Endothelial cell of umbilical vein (primary cell): Measurements from ENCODE around the gene KDM4B. TPM values are rescaled to one million over a fixed set of nuclear protein-coding genes. Genes with fewer than 3 reads are reported as not detected.

Experiments used
- BruUV-seq: library from RNA; stranded (reverse); fragments of 400-500 nt; replicated peaks from 2 replicates; lab custom pipeline; 2021; lab: Mats Ljungman, UMichigan
- CTCF ChIA-PET: fragments of 300-600, 350-600 bp; sonication (Branson Sonifier 250); formaldehyde crosslinking; loops from one replicate; lab custom pipeline; 2021; ENCODE audit warnings: antibody characterized with exemption, inconsistent platforms; lab: Charles Lee
- POLR2A ChIA-PET: fragments of 300-600, 350-600 bp; sonication (Branson Sonifier 250); formaldehyde crosslinking; loops from one replicate; lab custom pipeline; 2021; ENCODE audit warnings: antibody characterized with exemption, inconsistent platforms; lab: Charles Lee
- DNase-seq: peaks from one replicate; pipeline ENCODE4 v3.0.0-alpha.2; 2011; ENCODE audit warnings: low read depth, low spot score
- FAIRE-seq: peaks from 2 replicates; lab custom pipeline; 2011; peaks lifted over from hg19 to GRCh38; lab: Jason Lieb, UNC
- H2AFZ ChIP-seq: 2 replicates; pipeline ENCODE4 v1.6.0; 2012; ENCODE audit warnings: low read depth, low read length, control low read depth, inconsistent platforms
- H3K27ac ChIP-seq: 2 replicates; pipeline ENCODE4 v1.5.1; 2011; ENCODE audit warnings: low read depth, mild to moderate bottlenecking, control low read depth, low read length, moderate library complexity; ENCODE audit not compliant: insufficient read depth
- H3K27me3 ChIP-seq, 2 experiments: 2 replicates each; pipeline versions ENCODE4 v1.6.0 to v1.6.1; 2011; ENCODE audit warnings: low read length in 2 of 2, mixed read lengths in 1 of 2; ENCODE audit not compliant: control insufficient read depth in 2 of 2, insufficient read depth in 2 of 2
- H3K36me3 ChIP-seq, 2 experiments: 2 replicates in 1 of 2; 3 replicates in 1 of 2; pipeline ENCODE4 v1.5.1; 2011; ENCODE audit warnings: low read length in 2 of 2, mild to moderate bottlenecking in 1 of 2, moderate library complexity in 1 of 2; ENCODE audit not compliant: control insufficient read depth in 2 of 2, insufficient read depth in 2 of 2; ENCODE audit errors: extremely low read depth in 1 of 2
- H3K4me1 ChIP-seq: 3 replicates; pipeline ENCODE4 v1.5.1; 2011; ENCODE audit warnings: mild to moderate bottlenecking, low read length; ENCODE audit not compliant: control insufficient read depth, insufficient read depth; ENCODE audit errors: extremely low read depth
- H3K4me2 ChIP-seq: 2 replicates; pipeline ENCODE4 v1.6.1; 2011; ENCODE audit warnings: low read length, control low read depth, mixed read lengths; ENCODE audit not compliant: insufficient read depth
- H3K4me3 ChIP-seq, 3 experiments: fragments of 200-600 bp in 1 of 3; sonication (generic), shearing (Covaris generic) in 1 of 3; replicated peaks in 1 of 3; 2 replicates each; pipeline ENCODE4 v1.5.1; 2011 to 2016; ENCODE audit warnings: control low read depth in 3 of 3, low read length in 3 of 3, mild to moderate bottlenecking in 2 of 3, inconsistent platforms in 1 of 3, low read depth in 1 of 3, moderate library complexity in 1 of 3; ENCODE audit not compliant: insufficient read depth in 1 of 3
- H3K79me2 ChIP-seq: 2 replicates; pipeline ENCODE4 v1.6.0; 2012; ENCODE audit warnings: low read length, inconsistent platforms; ENCODE audit not compliant: control insufficient read depth, insufficient read depth
- H3K9ac ChIP-seq: replicated peaks from 2 replicates; pipeline ENCODE3; 2011; ENCODE audit warnings: low read length, control low read depth; ENCODE audit not compliant: insufficient read depth; ENCODE audit errors: extremely low read depth
- H3K9me1 ChIP-seq: replicated peaks from 3 replicates; pipeline ENCODE4 v1.6.0; 2011; ENCODE audit warnings: mild to moderate bottlenecking, low read length; ENCODE audit not compliant: control insufficient read depth, insufficient read depth; ENCODE audit errors: extremely low read depth
- H3K9me3 ChIP-seq: replicated peaks from 2 replicates; pipeline ENCODE4 v1.5.1; 2012; ENCODE audit warnings: low read length, inconsistent platforms; ENCODE audit not compliant: control insufficient read depth, insufficient read depth
- H4K20me1 ChIP-seq: replicated peaks from 2 replicates; pipeline ENCODE3; 2011; ENCODE audit warnings: mild to moderate bottlenecking, low read length; ENCODE audit not compliant: control insufficient read depth, insufficient read depth; ENCODE audit errors: extremely low read depth
- CTCF ChIP-seq, 2 donors: IDR thresholded peaks; 1 replicate in 1 of 2; 2 replicates in 1 of 2; pipeline ENCODE4 v1.5.1; 2011; ENCODE audit warnings: low read length in 2 of 2, mild to moderate bottlenecking in 2 of 2, moderate library complexity in 2 of 2, control low read depth in 1 of 2, inconsistent platforms in 1 of 2, low read depth in 1 of 2; ENCODE audit not compliant: insufficient read depth in 1 of 2; ENCODE audit errors: extremely low read depth in 1 of 2
- EZH2 ChIP-seq: IDR thresholded peaks from 2 replicates; pipeline ENCODE4 v1.6.1; 2012; ENCODE audit warnings: borderline replicate concordance, low read depth, mild to moderate bottlenecking, moderate library complexity, low read length, inconsistent platforms; ENCODE audit not compliant: severe bottlenecking
- FOS ChIP-seq: IDR thresholded peaks from 2 replicates; pipeline ENCODE4 v1.6.1; 2011; ENCODE audit warnings: mild to moderate bottlenecking, low read length, moderate library complexity, borderline replicate concordance; ENCODE audit not compliant: insufficient read depth
- GATA2 ChIP-seq: IDR thresholded peaks from 2 replicates; pipeline ENCODE4 v1.7.0; 2011; ENCODE audit warnings: low read depth, mild to moderate bottlenecking, moderate library complexity, mixed read lengths, low read length; ENCODE audit not compliant: insufficient read length, insufficient read depth
- JUN ChIP-seq: IDR thresholded peaks from 2 replicates; pipeline ENCODE4 v1.6.1; 2011; ENCODE audit warnings: borderline replicate concordance, low read depth; ENCODE audit not compliant: insufficient read length, insufficient read depth
- MYC ChIP-seq: IDR thresholded peaks from one replicate; pipeline ENCODE4 v1.6.1; 2011; ENCODE audit warnings: mild to moderate bottlenecking, low read depth, low read length
- POLR2A ChIP-seq: IDR thresholded peaks from 2 replicates; pipeline ENCODE4 v1.6.1; 2012; ENCODE audit warnings: low read depth, mild to moderate bottlenecking, control low read depth, low read length
- POLR2AphosphoS5 ChIP-seq: IDR thresholded peaks from 2 replicates; pipeline ENCODE4 v1.6.1; 2012; ENCODE audit warnings: low read depth, mild to moderate bottlenecking, control low read depth, low read length, moderate library complexity; ENCODE audit not compliant: insufficient read depth
- dilution Hi-C: fragments of 300-500 bp; cut with MboI; formaldehyde crosslinking; loops from one replicate; pipeline ENCODE4 v1.15.0; 2019; ENCODE audit warnings: low sequenced_read_pairs; ENCODE audit not compliant: extremely low pct_ligation_motif_present
- intact Hi-C: fragments of 100-400 bp; cut with micrococcal nuclease; formaldehyde crosslinking; loops from one replicate; pipeline ENCODE4 v1.10.0; 2022
- polyA plus RNA-seq, 4 experiments: library from polyadenylated mRNA; depleted of rRNA in 3 of 4; stranded (reverse) in 3 of 4; unstranded in 1 of 4; fragments of >200 nt; gene quantifications; 2 replicates each; pipeline versions ENCODE4 v1.2.1 to v1.2.3, GENCODE V29; 2011 to 2012; ENCODE audit warnings: missing spikeins in 1 of 4
- total RNA-seq: library from RNA; stranded (reverse); gene quantifications from 2 replicates; pipeline ENCODE4 v1.2.3, GENCODE V29; 2021
- TF ChIP-seq, protein P1 (sequence below): IDR thresholded peaks from 2 replicates; pipeline ENCODE4 v1.6.1; 2011; ENCODE audit not compliant: insufficient read depth, insufficient read length

KDM4B gene
- total and polyA plus RNA-seq, 2 donors (not counting 3 experiments of a cell fraction or from before 2014, with no cell fraction given), result 12.4 to 37.2 TPM

DNA sequence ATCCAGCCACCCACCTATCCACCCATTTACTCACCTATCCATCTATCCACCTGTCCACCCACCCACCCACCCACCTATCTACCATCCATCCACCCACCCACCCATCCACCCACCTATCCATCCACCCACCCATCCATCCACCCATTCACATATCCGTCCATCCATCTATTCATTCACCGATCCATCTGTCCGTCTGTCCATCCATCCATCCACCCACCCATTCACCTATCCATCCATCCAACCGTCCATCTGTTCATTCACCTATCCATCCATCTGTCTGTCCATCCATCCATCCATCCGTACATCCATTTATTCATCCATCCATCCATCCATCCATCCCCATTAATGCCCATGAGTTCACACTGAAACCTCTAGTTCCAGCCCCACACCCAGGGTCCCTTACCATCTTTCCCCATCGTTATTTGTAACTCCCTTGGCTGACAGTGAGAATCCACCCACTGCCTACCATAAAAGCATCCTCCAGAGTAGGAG lies 31.3 kb downstream of the KDM4B start:
- H2AFZ ChIP-seq, result no peak overlapping the region
- no peaks in the 10 kb centered on the region for H3K9me3 ChIP-seq
- TF ChIP-seq EZH2 (no peak), JUN (no peak), MYC (no peak), FOS (no peak), POLR2A (no peak), GATA2 (no peak), CTCF (IDR thresholded peaks at IDR 0.05; ENCODE audit: extremely low read depth in 1 of 2, insufficient read depth in 1 of 2, low read depth in 1 of 2, low read length in 2 of 2) (no peak), POLR2AphosphoS5 (no peak)
- TF ChIP-seq, protein P1, sequence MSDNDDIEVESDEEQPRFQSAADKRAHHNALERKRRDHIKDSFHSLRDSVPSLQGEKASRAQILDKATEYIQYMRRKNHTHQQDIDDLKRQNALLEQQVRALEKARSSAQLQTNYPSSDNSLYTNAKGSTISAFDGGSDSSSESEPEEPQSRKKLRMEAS, result no peak
- peaks cover 17% of the 10 kb centered on the region for H3K79me2 ChIP-seq
- no peaks in the 10 kb centered on the region for H3K36me3 ChIP-seq
- no peaks in the 10 kb centered on the region for H4K20me1 ChIP-seq
- POLR2A ChIA-PET, result no interaction called here
- CTCF ChIA-PET, result interaction anchor here (1.2 to 3.4 kb wide), 9 partner anchors 13 to 149 kb away, joined by 3 to 54 read pairs (median 6); no protein-coding TSS in a partner anchor
- H3K27ac ChIP-seq, result no peak overlapping the region
- intact Hi-C loops (no loop called here), dilution Hi-C loops (no loop called here)
- no peaks in the 10 kb centered on the region for H3K9me1 ChIP-seq
- FAIRE-seq (no peak), DNase-seq (no peak)
- H3K27me3 ChIP-seq, result no peaks in the 10 kb centered on the region
- no peak overlapping the region for H3K4me3 ChIP-seq
- H3K4me2 ChIP-seq, result no peak overlapping the region
- BruUV-seq, result no TSS peak
- no peak overlapping the region for H3K9ac ChIP-seq
- no peaks in the 10 kb centered on the region for H3K4me1 ChIP-seq
